Rectal smooth muscle tissue (tissue), 1 donor: Measurements from ENCODE around the gene LDB2.
"Not testable (repeated sequence)": the region's sequence is repeated elsewhere in the genome, so short reads cannot be mapped to it uniquely, and the experiment has no call there.

Experiments used
- H3K27ac ChIP-seq: one replicate; pipeline ENCODE4 v1.7.0; 2013; ENCODE audit warnings: low read depth, low read length, inconsistent platforms
- H3K27me3 ChIP-seq: one replicate; pipeline ENCODE4 v1.7.0; 2013; ENCODE audit warnings: low read length; ENCODE audit not compliant: control insufficient read depth, insufficient read depth
- H3K36me3 ChIP-seq: one replicate; pipeline ENCODE4 v1.7.0; 2013; ENCODE audit warnings: low read length; ENCODE audit not compliant: control insufficient read depth, insufficient read depth
- H3K4me1 ChIP-seq: one replicate; pipeline ENCODE4 v1.7.0; 2013; ENCODE audit warnings: low read length; ENCODE audit not compliant: control insufficient read depth, insufficient read depth
- H3K4me3 ChIP-seq: one replicate; pipeline ENCODE4 v1.7.0; 2013; ENCODE audit warnings: low read length
- H3K9ac ChIP-seq: one replicate; pipeline ENCODE4 v1.7.0; 2013; ENCODE audit warnings: low read length

The LDB2 gene

GRCh38 chr4:16532240-16532970 is 366.0 kb downstream of the LDB2 start:
- H3K36me3 ChIP-seq = no peaks in the 10 kb centered on the region
- H3K4me3 ChIP-seq = no peak overlapping the region
- H3K27ac ChIP-seq = no peak overlapping the region
- H3K9ac ChIP-seq = no peak overlapping the region
- H3K4me1 ChIP-seq = peaks cover 9% of the 10 kb centered on the region
- no peaks in the 10 kb centered on the region for H3K27me3 ChIP-seq

GRCh38 chr4:16530688-16531635 is 367.5 kb downstream of the LDB2 start:
- Histone ChIP-seq H3K9ac (no peak overlapping the region), H3K27ac (no peak overlapping the region)

GRCh38 chr4:16524911-16525554 is 373.4 kb downstream of the LDB2 start:
- Histone ChIP-seq H3K27ac (no peak overlapping the region), H3K27me3 (no peaks in the 10 kb centered on the region), H3K36me3 (no peaks in the 10 kb centered on the region), H3K4me1 (no peaks in the 10 kb centered on the region), H3K9ac (no peak overlapping the region), H3K4me3 (no peak overlapping the region)

More at GRCh38 chr4:16530688-16531635, 367.5 kb downstream of the LDB2 start:
- Histone ChIP-seq H3K27me3 (no peaks in the 10 kb centered on the region), H3K4me1 (peaks cover 9% of the 10 kb centered on the region), H3K4me3 (no peak overlapping the region), H3K36me3 (no peaks in the 10 kb centered on the region)

DNA sequence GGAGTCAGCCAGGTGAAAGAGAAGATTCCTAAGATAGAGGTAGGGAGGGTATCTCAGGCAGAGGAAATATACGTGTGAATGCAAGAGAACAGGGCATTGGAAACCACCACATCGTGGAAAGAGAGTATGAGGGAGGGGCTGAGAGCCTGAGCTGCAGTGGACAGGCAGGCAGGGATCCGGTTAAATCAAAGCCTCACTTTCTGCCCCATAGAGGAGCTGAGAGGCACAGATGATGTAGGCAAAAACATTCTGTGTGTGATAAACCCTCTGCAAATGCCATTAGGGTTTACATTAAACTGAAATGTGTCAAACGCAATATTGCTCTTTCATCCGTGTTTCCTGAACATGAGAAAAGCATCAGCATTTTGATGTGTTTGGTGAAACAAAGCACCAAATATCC is 374.0 kb downstream of the LDB2 start:
- Histone ChIP-seq H3K9ac (no peak overlapping the region), H3K36me3 (no peaks in the 10 kb centered on the region), H3K27ac (no peak overlapping the region), H3K4me3 (no peak overlapping the region), H3K4me1 (no peaks in the 10 kb centered on the region), H3K27me3 (no peaks in the 10 kb centered on the region)

GRCh38 chr4:16523526-16523925 is 374.9 kb downstream of the LDB2 start:
- H3K4me3 ChIP-seq, H3K4me1 ChIP-seq, H3K36me3 ChIP-seq, H3K27ac ChIP-seq, H3K27me3 ChIP-seq, H3K9ac ChIP-seq: not testable (repeated sequence)

DNA sequence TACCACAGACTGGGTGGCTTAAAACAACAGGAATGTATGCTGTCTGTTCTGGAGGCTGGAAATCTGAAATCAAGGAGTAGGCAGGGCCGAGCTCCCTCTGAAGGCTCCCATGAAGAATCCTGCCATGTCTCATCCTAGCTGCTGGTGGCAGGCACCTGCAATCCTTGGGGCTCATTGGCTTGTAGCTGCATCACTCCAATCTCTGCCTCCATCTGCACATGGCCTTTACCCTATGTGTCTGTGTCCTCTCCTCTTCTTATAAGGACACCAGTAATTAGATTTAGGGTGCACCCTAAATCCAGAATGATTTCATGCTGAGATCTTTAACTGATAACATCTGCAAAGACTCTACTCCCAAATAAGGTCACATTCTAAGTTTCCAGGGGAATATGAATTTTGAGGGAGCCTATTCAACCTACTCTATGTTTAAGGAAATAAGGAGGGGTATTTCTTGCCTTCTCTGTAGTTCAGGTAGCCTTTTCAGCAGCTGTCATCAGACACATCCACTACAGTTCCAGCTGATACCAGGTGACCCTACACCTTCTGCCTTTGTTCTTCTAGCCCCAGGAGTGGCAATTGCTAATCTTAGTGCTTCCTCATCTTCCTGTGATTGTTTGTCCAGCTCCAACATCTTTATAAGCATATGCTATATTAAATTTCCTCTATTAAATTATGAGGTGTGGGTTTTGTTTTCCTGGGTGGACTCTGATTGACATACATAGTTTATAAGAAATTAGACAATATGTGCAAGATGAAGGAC is 377.1 kb downstream of the LDB2 start:
- H3K27ac ChIP-seq = no peak overlapping the region
- H3K36me3 ChIP-seq = no peaks in the 10 kb centered on the region
- H3K4me3 ChIP-seq = no peak overlapping the region
- H3K4me1 ChIP-seq = no peaks in the 10 kb centered on the region
- H3K9ac ChIP-seq = no peak overlapping the region
- H3K27me3 ChIP-seq = no peaks in the 10 kb centered on the region

- no peaks in the 10 kb centered on the region for H3K27me3 ChIP-seq
- no peak overlapping the region for H3K27ac ChIP-seq
- H3K36me3 ChIP-seq = no peaks in the 10 kb centered on the region
- H3K4me1 ChIP-seq = no peaks in the 10 kb centered on the region
- H3K9ac ChIP-seq = no peak overlapping the region
- H3K4me3 ChIP-seq = no peak overlapping the region
Observed at GRCh38 chr4:16516796-16517439, 381.5 kb downstream of the LDB2 start.

- H3K4me3 ChIP-seq = no peak overlapping the region
- H3K4me1 ChIP-seq = no peaks in the 10 kb centered on the region
- no peak overlapping the region for H3K9ac ChIP-seq
- no peaks in the 10 kb centered on the region for H3K36me3 ChIP-seq
- no peaks in the 10 kb centered on the region for H3K27me3 ChIP-seq
- no peak overlapping the region for H3K27ac ChIP-seq
Observed at GRCh38 chr4:16513876-16514275, 384.6 kb downstream of the LDB2 start.

DNA sequence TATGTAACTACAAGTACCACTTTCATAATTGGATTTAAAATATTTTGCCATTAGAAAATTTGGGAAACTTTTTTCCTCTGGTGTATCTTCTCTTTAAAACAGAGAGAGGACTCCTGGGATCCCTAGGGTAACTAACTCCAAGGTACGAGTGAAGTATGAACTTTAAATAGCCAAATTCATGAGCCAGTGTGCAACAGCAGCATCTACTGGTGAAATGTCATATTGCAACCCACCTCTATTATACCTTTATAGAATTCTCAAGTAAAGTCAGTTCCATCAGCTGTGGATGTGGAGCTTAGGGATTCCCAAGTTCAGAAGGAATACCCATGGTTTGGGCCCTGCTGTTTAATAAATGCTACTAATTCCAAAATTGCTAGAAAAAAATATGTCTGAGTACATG is 389.5 kb downstream of the LDB2 start:
- Histone ChIP-seq H3K36me3 (no peaks in the 10 kb centered on the region), H3K27ac (no peak overlapping the region), H3K4me1 (no peaks in the 10 kb centered on the region), H3K27me3 (no peaks in the 10 kb centered on the region), H3K4me3 (no peak overlapping the region), H3K9ac (no peak overlapping the region)

- Histone ChIP-seq H3K27me3 (no peaks in the 10 kb centered on the region), H3K4me1 (no peaks in the 10 kb centered on the region), H3K4me3 (no peak overlapping the region), H3K9ac (no peak overlapping the region), H3K36me3 (no peaks in the 10 kb centered on the region), H3K27ac (no peak overlapping the region)
Observed at GRCh38 chr4:16505726-16506125, 392.7 kb downstream of the LDB2 start.

DNA sequence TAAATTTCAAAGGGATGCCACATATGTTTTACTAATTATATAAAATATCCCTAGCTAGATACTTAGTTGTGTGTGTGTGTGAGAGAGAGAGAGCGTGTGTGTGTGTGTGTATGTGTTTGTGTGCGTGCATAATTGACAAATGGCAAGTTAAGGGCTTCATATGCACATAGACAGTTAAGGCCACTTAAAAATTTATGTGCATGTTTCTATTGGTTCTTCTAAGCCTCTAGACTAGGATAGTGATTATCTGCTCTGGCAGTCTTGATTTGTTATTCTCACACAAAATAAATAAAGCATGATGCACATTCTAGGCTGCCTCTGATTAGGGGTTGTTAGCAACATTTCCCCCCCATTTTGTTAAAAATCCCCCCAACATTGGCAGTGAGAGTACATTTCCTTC is 393.2 kb downstream of the LDB2 start:
- Histone ChIP-seq H3K4me1 (no peaks in the 10 kb centered on the region), H3K9ac (no peak overlapping the region), H3K27me3 (no peaks in the 10 kb centered on the region), H3K4me3 (no peak overlapping the region), H3K36me3 (no peaks in the 10 kb centered on the region), H3K27ac (no peak overlapping the region)
